SK-N-SH treated with all-trans-retinoic acid at 6 μM for 48 hours (cell line): ENCODE measurements around the gene SSU72.
A peak's percentile ranks its signal among the peaks of the same experiment; 100 is the strongest.

Experiments
- ATAC-seq: fragments of 200-7000 bp; cut with Tn5 transposase; 3 replicates; pipeline ENCODE4 v1.9.1; 2020; ENCODE audit warnings: mild to moderate bottlenecking, moderate library complexity
- BACH2 ChIP-seq: fragments of 250-450 bp; sonication (Bioruptor Pico); IDR thresholded peaks from 2 replicates; pipeline ENCODE4 v1.9.0; 2021; ENCODE audit warnings: mild to moderate bottlenecking, borderline replicate concordance
- CSDC2 ChIP-seq: fragments of 250-450 bp; sonication (Bioruptor Pico); IDR thresholded peaks from 2 replicates; pipeline ENCODE4 v1.5.0; 2020; ENCODE audit warnings: mild to moderate bottlenecking, moderate library complexity
- ESRRG ChIP-seq: fragments of 250-450 bp; sonication (Bioruptor Pico); IDR thresholded peaks from 2 replicates; pipeline ENCODE4 v1.6.1; 2021; ENCODE audit warnings: mild to moderate bottlenecking
- ISL1 ChIP-seq: fragments of 250-450 bp; sonication (Bioruptor Pico); IDR thresholded peaks from 2 replicates; pipeline ENCODE4 v2.1.2; 2022; ENCODE audit warnings: mild to moderate bottlenecking, moderate library complexity
- PPARA ChIP-seq: fragments of 250-450 bp; sonication (Bioruptor Pico); IDR thresholded peaks from 2 replicates; pipeline ENCODE4 v1.5.0; 2020; ENCODE audit warnings: mild to moderate bottlenecking, borderline replicate concordance
- SNAI2 ChIP-seq: fragments of 250-450 bp; sonication (Bioruptor Pico); IDR thresholded peaks from 2 replicates; pipeline ENCODE4 v1.5.0; 2020; ENCODE audit warnings: mild to moderate bottlenecking, moderate library complexity
- TCF4 ChIP-seq: fragments of 250-450 bp; sonication (Bioruptor Pico); IDR thresholded peaks from 2 replicates; pipeline ENCODE4 v1.8.0; 2021; ENCODE audit warnings: mild to moderate bottlenecking, moderate library complexity, borderline replicate concordance
- TOX ChIP-seq: fragments of 250-450 bp; sonication (Bioruptor Pico); IDR thresholded peaks from 2 replicates; pipeline ENCODE4 v1.8.0; 2021; ENCODE audit warnings: mild to moderate bottlenecking, moderate library complexity, borderline replicate concordance
- ZC3H10 ChIP-seq: fragments of 250-450 bp; sonication (Bioruptor Pico); IDR thresholded peaks from 2 replicates; pipeline ENCODE4 v1.5.1; 2021; ENCODE audit warnings: mild to moderate bottlenecking, moderate library complexity
- ZFP3 ChIP-seq: fragments of 250-450 bp; sonication (Bioruptor Pico); IDR thresholded peaks from 2 replicates; pipeline ENCODE4 v1.5.0; 2020; ENCODE audit warnings: mild to moderate bottlenecking, moderate library complexity
- ZFP30 ChIP-seq: fragments of 450-650 bp; formaldehyde crosslinking; IDR thresholded peaks from 2 replicates; pipeline ENCODE4 v1.5.0; 2022; ENCODE audit warnings: mild to moderate bottlenecking, moderate library complexity
- ZNF565 ChIP-seq: fragments of 450-650 bp; formaldehyde crosslinking; conservative IDR thresholded peaks from 2 replicates; pipeline ENCODE4 v1.5.0; 2020; ENCODE audit warnings: low read depth, mild to moderate bottlenecking, moderate library complexity
- ZNF70 ChIP-seq: fragments of 450-650 bp; formaldehyde crosslinking; IDR thresholded peaks from 2 replicates; pipeline ENCODE4 v1.5.0; 2020; ENCODE audit warnings: mild to moderate bottlenecking, moderate library complexity
- ZNF8 ChIP-seq: fragments of 450-650 bp; formaldehyde crosslinking; IDR thresholded peaks from 2 replicates; pipeline ENCODE4 v1.5.0; 2020; ENCODE audit warnings: mild to moderate bottlenecking, moderate library complexity
- TF ChIP-seq, protein P1 (sequence below): fragments of 250-450 bp; sonication (Bioruptor Pico); IDR thresholded peaks from 2 replicates; pipeline ENCODE4 v1.5.0; 2020; ENCODE audit warnings: mild to moderate bottlenecking, moderate library complexity
- TF ChIP-seq, protein P2 (sequence below): fragments of 250-450 bp; sonication (Bioruptor Pico); IDR thresholded peaks from 2 replicates; pipeline ENCODE4 v1.8.0; 2021; ENCODE audit warnings: low read depth, mild to moderate bottlenecking, moderate library complexity, borderline replicate concordance
- TF ChIP-seq, protein P3 (sequence below): fragments of 250-450 bp; sonication (Bioruptor Pico); IDR thresholded peaks from 2 replicates; pipeline ENCODE4 v1.5.1; 2020; ENCODE audit warnings: low read depth, mild to moderate bottlenecking, moderate library complexity
- TF ChIP-seq, protein P4 (sequence below): fragments of 250-450 bp; sonication (Bioruptor Pico); IDR thresholded peaks from 2 replicates; pipeline ENCODE4 v1.8.0; 2020; ENCODE audit warnings: mild to moderate bottlenecking, moderate library complexity, borderline replicate concordance
- TF ChIP-seq, protein P5 (sequence below): fragments of 250-450 bp; sonication (Bioruptor Pico); IDR thresholded peaks from 2 replicates; pipeline ENCODE4 v1.5.1; 2021; ENCODE audit warnings: mild to moderate bottlenecking, moderate library complexity

SSU72 gene

DNA sequence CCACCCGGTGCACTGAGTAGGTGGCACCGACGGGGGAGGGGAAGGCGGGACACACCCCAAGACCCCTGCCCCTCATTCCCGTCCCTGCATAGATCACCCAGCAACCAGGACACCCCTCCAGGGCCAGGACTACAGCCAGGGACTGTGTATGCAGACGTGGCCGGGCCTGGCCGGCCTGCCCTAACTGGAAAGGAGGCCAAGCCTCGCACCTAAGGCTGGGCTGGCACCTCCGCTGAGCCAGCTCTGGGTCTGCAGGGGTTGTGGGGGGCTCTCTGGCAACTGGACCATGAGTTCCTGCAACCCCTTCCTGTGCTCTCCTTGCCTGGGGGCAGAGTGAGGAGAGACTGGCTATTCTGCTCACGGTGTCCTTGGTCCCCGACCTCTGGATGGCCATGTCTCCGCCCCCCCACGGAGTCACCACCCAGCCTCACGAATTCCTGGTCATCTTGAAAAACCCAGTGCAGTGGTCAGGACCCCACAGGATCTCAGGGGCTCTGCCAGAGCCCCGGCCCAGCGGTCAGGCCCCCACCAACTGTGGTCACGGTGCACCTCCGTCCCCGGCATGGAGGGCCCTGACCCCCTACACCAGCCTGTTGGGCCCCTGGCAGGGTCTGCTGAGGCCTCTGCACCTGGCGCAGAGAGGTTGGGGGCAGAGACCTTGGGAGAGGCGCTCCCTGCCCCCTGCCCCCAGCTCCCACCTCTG lies 26.3 kb upstream of the SSU72 start:
- no peak for ATAC-seq

DNA sequence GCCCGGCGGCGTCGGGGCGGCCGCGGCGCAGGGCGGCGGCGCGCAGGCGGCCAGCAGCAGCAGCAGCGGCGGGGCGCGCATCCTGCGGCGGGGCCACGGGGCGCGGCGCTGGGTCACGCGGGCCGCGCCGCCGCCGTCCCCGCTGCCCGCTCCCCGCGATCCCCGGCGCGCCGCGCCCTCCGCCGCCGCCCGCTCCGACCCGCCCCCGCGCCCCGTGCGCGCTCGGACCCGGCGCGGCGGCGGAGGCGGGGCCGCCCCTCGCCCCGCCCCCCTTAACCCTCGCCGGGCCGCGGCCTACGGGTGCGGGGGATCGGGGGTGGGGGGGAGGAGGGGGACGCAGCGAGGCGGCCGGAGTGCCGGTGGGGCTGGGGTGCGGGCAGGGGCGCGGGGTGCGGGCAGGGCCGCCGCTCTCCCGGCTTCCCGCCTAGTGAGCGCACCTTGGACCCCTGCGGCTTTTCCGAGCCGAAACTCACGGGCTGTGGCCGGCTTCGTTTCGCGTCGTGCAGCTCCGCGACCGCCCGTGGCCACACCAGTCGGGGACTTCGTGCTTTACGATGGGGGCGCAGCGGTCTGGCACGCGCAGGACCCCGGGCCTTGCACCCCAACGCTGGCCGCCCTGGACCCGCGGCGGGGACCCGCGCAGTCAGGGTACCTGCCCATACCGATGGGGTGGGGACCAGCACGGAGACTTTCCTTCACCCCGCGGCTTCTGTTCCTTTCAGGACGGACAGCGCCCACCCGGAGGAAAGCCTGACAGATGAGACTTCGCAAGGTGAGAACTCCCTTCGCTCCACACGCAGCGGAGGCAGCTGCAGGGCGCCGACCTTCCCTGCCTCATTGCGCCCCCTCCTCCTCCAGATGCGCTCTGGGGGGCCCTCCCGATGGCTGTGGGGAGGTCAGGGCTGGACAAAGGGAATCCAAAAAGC lies 25.5 kb upstream of the SSU72 start, which contains the start of gene FNDC10:
FNDC10 (minus strand) TSS at position 201 of the 926 bp plus-strand sequence; CDS start at position 81, 120 bp downstream.
- TF ChIP-seq ZNF8 (CRISPR knock-in tag) (no peak), TOX (no peak), BACH2 (CRISPR knock-in tag) (no peak), ESRRG (no peak), ZNF565 (no peak), CSDC2 (CRISPR knock-in tag) (no peak)
- TF ChIP-seq, protein P1, sequence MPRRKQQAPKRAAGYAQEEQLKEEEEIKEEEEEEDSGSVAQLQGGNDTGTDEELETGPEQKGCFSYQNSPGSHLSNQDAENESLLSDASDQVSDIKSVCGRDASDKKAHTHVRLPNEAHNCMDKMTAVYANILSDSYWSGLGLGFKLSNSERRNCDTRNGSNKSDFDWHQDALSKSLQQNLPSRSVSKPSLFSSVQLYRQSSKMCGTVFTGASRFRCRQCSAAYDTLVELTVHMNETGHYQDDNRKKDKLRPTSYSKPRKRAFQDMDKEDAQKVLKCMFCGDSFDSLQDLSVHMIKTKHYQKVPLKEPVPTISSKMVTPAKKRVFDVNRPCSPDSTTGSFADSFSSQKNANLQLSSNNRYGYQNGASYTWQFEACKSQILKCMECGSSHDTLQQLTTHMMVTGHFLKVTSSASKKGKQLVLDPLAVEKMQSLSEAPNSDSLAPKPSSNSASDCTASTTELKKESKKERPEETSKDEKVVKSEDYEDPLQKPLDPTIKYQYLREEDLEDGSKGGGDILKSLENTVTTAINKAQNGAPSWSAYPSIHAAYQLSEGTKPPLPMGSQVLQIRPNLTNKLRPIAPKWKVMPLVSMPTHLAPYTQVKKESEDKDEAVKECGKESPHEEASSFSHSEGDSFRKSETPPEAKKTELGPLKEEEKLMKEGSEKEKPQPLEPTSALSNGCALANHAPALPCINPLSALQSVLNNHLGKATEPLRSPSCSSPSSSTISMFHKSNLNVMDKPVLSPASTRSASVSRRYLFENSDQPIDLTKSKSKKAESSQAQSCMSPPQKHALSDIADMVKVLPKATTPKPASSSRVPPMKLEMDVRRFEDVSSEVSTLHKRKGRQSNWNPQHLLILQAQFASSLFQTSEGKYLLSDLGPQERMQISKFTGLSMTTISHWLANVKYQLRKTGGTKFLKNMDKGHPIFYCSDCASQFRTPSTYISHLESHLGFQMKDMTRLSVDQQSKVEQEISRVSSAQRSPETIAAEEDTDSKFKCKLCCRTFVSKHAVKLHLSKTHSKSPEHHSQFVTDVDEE (CRISPR knock-in tag) = no peak
- TF ChIP-seq, all 23 proteins: peak for 0
- ATAC-seq = no peak; the same call in 2 of the 3 replicates

More for the DNA sequence above, 26.3 kb upstream of the SSU72 start:
- no peak for TF ChIP-seq ZNF70 (CRISPR knock-in tag)
- TF ChIP-seq ZFP30 (CRISPR knock-in tag) = no peak
- TF ChIP-seq, protein P1 (CRISPR knock-in tag) = no peak
- TF ChIP-seq ESRRG = no peak
- TF ChIP-seq TCF4 (CRISPR knock-in tag) = no peak
- TF ChIP-seq, protein P2, sequence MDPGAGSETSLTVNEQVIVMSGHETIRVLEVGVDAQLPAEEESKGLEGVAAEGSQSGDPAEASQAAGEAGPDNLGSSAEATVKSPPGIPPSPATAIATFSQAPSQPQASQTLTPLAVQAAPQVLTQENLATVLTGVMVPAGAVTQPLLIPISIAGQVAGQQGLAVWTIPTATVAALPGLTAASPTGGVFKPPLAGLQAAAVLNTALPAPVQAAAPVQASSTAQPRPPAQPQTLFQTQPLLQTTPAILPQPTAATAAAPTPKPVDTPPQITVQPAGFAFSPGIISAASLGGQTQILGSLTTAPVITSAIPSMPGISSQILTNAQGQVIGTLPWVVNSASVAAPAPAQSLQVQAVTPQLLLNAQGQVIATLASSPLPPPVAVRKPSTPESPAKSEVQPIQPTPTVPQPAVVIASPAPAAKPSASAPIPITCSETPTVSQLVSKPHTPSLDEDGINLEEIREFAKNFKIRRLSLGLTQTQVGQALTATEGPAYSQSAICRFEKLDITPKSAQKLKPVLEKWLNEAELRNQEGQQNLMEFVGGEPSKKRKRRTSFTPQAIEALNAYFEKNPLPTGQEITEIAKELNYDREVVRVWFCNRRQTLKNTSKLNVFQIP (CRISPR knock-in tag) = no peak
- no peak for TF ChIP-seq SNAI2 (CRISPR knock-in tag)
- no peak for TF ChIP-seq ISL1 (CRISPR knock-in tag)
- no peak for TF ChIP-seq ZNF8 (CRISPR knock-in tag)
- TF ChIP-seq TOX = no peak
- TF ChIP-seq ZC3H10 (CRISPR knock-in tag) = no peak

DNA sequence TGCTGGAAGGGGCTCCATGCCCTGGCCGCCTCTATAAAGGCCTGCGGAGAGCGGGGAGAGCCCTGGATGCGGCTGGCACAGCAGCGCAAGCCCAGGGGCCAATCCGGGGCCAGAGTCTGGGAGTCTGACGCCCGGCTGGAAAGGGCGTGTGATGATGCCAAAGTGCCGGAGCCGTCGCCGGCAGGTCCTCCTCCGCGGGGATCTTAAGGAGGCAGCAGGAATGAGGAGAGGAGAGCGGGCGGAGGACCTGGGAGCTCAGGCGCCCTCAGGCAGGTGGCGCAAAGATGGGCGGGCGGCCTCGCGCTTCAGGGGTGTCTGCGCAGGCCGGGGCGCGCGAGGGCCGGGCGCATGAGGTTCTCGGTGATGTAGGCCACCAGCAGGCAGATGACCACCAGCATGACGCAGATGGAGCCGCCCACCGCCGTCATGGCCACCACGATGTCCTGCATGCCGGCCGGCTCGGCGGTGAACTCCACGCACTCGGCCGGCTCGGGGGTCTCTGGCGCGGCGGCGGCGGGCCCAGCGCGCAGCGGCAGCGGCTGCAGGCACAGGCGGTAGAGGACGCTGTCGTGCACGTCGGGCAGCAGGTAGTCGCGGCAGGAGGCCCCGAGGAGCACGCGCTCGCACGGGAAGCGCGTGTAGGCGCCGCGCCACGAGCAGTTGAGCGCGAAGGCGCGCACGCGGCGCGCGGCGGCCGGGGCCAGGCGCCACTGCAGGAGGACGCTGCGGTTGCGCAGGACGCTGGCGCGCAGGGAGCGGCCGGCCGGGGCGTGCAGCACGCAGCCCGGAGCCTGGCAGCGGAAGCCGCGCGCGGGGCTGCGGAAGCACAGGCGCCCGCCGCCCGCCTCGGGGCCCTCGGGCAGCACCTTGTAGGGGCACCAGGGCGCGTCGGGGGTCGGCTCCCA lies 24.6 kb upstream of the SSU72 start:
- peak; percentile 9; the same call in 1 of the 3 replicates for ATAC-seq
- TF ChIP-seq ESRRG (no peak), CSDC2 (CRISPR knock-in tag) (no peak), TCF4 (CRISPR knock-in tag) (no peak), ZFP3 (CRISPR knock-in tag) (no peak), ISL1 (CRISPR knock-in tag) (no peak), BACH2 (CRISPR knock-in tag) (no peak), PPARA (CRISPR knock-in tag) (no peak), ZC3H10 (CRISPR knock-in tag) (no peak)
- TF ChIP-seq, protein P3, sequence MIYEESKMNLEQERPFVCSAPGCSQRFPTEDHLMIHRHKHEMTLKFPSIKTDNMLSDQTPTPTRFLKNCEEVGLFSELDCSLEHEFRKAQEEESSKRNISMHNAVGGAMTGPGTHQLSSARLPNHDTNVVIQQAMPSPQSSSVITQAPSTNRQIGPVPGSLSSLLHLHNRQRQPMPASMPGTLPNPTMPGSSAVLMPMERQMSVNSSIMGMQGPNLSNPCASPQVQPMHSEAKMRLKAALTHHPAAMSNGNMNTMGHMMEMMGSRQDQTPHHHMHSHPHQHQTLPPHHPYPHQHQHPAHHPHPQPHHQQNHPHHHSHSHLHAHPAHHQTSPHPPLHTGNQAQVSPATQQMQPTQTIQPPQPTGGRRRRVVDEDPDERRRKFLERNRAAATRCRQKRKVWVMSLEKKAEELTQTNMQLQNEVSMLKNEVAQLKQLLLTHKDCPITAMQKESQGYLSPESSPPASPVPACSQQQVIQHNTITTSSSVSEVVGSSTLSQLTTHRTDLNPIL (CRISPR knock-in tag) = no peak
- TF ChIP-seq, protein P2 (CRISPR knock-in tag) = no peak
- TF ChIP-seq, protein P4, sequence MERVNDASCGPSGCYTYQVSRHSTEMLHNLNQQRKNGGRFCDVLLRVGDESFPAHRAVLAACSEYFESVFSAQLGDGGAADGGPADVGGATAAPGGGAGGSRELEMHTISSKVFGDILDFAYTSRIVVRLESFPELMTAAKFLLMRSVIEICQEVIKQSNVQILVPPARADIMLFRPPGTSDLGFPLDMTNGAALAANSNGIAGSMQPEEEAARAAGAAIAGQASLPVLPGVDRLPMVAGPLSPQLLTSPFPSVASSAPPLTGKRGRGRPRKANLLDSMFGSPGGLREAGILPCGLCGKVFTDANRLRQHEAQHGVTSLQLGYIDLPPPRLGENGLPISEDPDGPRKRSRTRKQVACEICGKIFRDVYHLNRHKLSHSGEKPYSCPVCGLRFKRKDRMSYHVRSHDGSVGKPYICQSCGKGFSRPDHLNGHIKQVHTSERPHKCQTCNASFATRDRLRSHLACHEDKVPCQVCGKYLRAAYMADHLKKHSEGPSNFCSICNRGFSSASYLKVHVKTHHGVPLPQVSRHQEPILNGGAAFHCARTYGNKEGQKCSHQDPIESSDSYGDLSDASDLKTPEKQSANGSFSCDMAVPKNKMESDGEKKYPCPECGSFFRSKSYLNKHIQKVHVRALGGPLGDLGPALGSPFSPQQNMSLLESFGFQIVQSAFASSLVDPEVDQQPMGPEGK = no peak
- TF ChIP-seq, protein P5, sequence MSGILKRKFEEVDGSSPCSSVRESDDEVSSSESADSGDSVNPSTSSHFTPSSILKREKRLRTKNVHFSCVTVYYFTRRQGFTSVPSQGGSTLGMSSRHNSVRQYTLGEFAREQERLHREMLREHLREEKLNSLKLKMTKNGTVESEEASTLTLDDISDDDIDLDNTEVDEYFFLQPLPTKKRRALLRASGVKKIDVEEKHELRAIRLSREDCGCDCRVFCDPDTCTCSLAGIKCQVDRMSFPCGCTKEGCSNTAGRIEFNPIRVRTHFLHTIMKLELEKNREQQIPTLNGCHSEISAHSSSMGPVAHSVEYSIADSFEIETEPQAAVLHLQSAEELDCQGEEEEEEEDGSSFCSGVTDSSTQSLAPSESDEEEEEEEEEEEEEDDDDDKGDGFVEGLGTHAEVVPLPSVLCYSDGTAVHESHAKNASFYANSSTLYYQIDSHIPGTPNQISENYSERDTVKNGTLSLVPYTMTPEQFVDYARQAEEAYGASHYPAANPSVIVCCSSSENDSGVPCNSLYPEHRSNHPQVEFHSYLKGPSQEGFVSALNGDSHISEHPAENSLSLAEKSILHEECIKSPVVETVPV (CRISPR knock-in tag) = no peak
